ENCODE measurements around the gene ABCD2. TPM values are rescaled to one million over a fixed set of nuclear protein-coding genes. Genes with fewer than 3 reads are reported as not detected.
"Not testable (repeated sequence)": the region's sequence is repeated elsewhere in the genome, so short reads cannot be mapped to it uniquely, and the experiment has no call there.

The ABCD2 gene
- total and polyA plus RNA-seq, 11 donors = 0.39 to 8.6 (median 6.5) TPM

DNA sequence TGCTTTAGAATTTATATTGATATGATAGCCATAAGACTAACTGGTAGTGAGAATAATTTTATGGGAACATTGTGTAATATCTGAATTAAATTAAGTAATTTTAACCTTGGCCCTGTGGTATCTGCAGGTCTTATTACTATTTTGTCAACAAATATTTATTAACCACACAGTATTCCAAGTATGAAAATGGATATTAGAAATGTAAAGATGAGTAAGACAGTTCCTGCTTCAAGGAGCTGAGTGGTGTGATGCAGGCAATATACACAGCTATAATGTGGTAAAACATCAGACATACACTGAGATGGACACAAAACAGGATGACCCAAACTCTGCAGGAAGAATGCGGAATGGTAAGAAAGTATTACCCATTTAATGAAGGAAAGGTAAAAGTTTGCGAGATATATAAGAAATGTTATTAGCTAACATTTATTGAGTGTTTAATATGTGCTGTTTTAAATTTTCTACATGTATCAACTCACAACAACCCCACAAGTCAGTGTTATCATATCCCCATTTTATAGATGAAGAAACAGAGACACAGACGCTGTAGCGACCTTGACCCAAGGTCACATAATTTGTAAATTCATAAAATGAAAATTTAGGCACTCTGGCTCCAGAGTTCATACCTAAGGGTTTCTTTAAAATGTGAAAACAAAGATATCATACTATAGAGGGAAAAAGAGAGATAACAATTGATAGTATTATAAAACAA is 12.7 kb downstream of the ABCD2 start:
- Histone ChIP-seq H3K4me3 (no peak overlapping the region), H3K27ac (no peak overlapping the region), H3K27me3 (no peaks in the 10 kb centered on the region), H3K9me3 (no peaks in the 10 kb centered on the region), H3K36me3 (peaks cover 0 to 16% (median 0%) of the 10 kb centered on the region in 9 donors), H3K4me1 (peaks cover 0 to 16% (median 0%) of the 10 kb centered on the region in 12 donors)
- 91 to 96% (median 95%) methylated on average over 4 of the region's 4 CpGs for WGBS, 4 donors
- intact Hi-C loops (cut with DNase I) = no loop called here
- ATAC-seq (no peak), DNase-seq (no peak)
- TF ChIP-seq, protein P1, sequence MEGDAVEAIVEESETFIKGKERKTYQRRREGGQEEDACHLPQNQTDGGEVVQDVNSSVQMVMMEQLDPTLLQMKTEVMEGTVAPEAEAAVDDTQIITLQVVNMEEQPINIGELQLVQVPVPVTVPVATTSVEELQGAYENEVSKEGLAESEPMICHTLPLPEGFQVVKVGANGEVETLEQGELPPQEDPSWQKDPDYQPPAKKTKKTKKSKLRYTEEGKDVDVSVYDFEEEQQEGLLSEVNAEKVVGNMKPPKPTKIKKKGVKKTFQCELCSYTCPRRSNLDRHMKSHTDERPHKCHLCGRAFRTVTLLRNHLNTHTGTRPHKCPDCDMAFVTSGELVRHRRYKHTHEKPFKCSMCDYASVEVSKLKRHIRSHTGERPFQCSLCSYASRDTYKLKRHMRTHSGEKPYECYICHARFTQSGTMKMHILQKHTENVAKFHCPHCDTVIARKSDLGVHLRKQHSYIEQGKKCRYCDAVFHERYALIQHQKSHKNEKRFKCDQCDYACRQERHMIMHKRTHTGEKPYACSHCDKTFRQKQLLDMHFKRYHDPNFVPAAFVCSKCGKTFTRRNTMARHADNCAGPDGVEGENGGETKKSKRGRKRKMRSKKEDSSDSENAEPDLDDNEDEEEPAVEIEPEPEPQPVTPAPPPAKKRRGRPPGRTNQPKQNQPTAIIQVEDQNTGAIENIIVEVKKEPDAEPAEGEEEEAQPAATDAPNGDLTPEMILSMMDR (IDR thresholded peaks at IDR 0.05) = no peak
- no peak for TF ChIP-seq POLR2A (IDR thresholded peaks at IDR 0.05)

DNA sequence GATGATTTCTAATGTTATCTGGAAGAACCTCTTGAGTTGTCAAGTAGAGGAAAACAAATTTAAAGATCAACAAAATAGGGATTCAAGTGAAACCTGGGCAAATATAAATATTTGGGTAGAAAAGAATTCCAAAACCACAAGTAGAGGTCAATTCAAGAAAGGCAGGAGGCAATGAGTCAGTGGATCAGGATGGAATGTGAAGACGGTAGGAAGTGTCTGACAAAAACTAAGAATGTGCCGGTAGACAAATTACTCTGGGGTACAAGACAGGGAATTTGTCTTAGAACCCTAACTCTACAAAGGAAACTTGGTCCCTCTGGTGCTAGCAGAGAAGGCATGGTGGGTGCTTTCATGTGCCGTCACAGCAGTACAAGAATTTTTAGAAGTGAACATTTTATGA is 13.6 kb downstream of the ABCD2 start:
- no peaks in the 10 kb centered on the region for H3K27me3 ChIP-seq
- no peak overlapping the region for H3K27ac ChIP-seq
- H3K36me3 ChIP-seq = peaks cover 0 to 16% (median 0%) of the 10 kb centered on the region in 9 donors
- no peak for DNase-seq
- ATAC-seq = no peak
- no peaks in the 10 kb centered on the region for H3K9me3 ChIP-seq
- intact Hi-C loops (cut with DNase I) = no loop called here
- peaks cover 0 to 14% (median 0%) of the 10 kb centered on the region in 12 donors for H3K4me1 ChIP-seq
- no peak overlapping the region for H3K4me3 ChIP-seq
- 63 to 80% (median 67%) methylated on average over 3 of the region's 3 CpGs for WGBS, 4 donors
- TF ChIP-seq, protein P1 (IDR thresholded peaks at IDR 0.05) = no peak
- no peak for TF ChIP-seq POLR2A (IDR thresholded peaks at IDR 0.05)

DNA sequence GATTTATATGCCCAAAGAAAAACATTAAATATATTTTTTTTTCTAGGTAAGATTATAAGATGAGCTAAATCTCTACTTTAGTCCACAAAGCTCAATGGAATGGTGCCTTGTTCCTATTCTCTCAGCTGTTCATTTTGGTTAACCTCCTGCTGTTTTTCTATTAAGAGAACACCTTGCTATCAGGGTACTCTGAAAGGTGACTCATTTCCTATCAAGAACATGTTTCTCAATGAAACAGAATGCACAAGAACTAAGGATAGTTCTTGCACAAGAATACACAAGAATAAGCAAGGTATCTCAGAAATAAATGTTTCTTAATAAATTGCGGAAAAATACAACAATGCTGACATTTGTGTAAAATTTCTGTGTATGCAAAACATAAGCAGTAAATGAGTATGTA is 14.1 kb downstream of the ABCD2 start:
- Histone ChIP-seq H3K4me1 (peaks cover 0 to 9% (median 0%) of the 10 kb centered on the region in 12 donors), H3K36me3 (peaks cover 0 to 16% (median 0%) of the 10 kb centered on the region in 9 donors), H3K27ac (no peak overlapping the region), H3K9me3 (no peaks in the 10 kb centered on the region), H3K4me3 (no peak overlapping the region), H3K27me3 (no peaks in the 10 kb centered on the region)
- no peak for DNase-seq
- WGBS, 4 donors = 95 to 100% (median 97%) methylated on average over 1 of the region's 1 CpG
- ATAC-seq = no peak
- intact Hi-C loops (cut with DNase I) = no loop called here
- no peak for TF ChIP-seq POLR2A (IDR thresholded peaks at IDR 0.05)
- TF ChIP-seq, protein P1 (IDR thresholded peaks at IDR 0.05) = no peak

- H3K36me3 ChIP-seq = peaks cover 0 to 22% (median 0%) of the 10 kb centered on the region in 9 donors
- ATAC-seq = no peak
- H3K27me3 ChIP-seq = no peaks in the 10 kb centered on the region
- no peak overlapping the region for H3K27ac ChIP-seq
- intact Hi-C loops (cut with DNase I) = no loop called here
- no peak for DNase-seq
- TF ChIP-seq, protein P1 (IDR thresholded peaks at IDR 0.05) = no peak
- H3K9me3 ChIP-seq = no peaks in the 10 kb centered on the region
- no peak overlapping the region for H3K4me3 ChIP-seq
- H3K4me1 ChIP-seq = no peaks in the 10 kb centered on the region
Measured at GRCh38 chr12:39603065-39603464, 16.5 kb downstream of the ABCD2 start.

DNA sequence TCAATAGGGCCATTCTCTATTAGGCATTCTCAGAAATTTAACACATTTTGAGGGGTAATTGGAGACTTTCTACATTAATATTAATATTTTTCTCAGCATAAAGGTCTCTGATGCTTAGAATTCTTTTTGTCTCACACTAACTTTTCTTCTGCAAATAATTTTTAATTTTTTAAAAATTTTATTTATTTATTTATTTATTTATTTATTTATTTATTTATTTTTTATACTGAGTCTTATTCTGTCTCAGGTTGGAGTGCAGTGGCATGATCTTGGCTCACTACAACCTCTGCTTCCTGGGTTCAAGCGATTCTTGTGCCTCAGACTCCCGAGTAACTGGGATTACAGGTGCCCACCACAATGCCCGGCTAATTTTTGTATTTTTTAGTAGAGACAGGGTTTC is 17.7 kb downstream of the ABCD2 start:
- intact Hi-C loops (cut with DNase I); ATAC-seq; H3K9me3 ChIP-seq; H3K4me1 ChIP-seq; DNase-seq; H3K4me3 ChIP-seq; H3K27ac ChIP-seq; H3K27me3 ChIP-seq: not testable (repeated sequence)
- 92 to 96% (median 93%) methylated on average over 3 of the region's 3 CpGs for WGBS, 4 donors
- peaks cover 0 to 22% (median 0%) of the 10 kb centered on the region in 9 donors for H3K36me3 ChIP-seq
